Suprapubic skin (tissue), 4 donors: ENCODE measurements around the gene ZC3H7B.

ENCODE experiments used
- EP300 ChIP-seq: sonication (generic); formaldehyde crosslinking; IDR thresholded peaks from one replicate; pipeline ENCODE4 v1.6.1; 2017; ENCODE audit warnings: antibody characterized with exemption
- POLR2A ChIP-seq, 2 donors: fragments of 450-650 bp; IDR thresholded peaks; one replicate each; pipeline ENCODE4 v1.6.1; 2017; ENCODE audit warnings: antibody characterized with exemption in 2 of 2, mild to moderate bottlenecking in 2 of 2, moderate library complexity in 2 of 2
- POLR2AphosphoS5 ChIP-seq, 3 donors: sonication (generic); formaldehyde crosslinking; IDR thresholded peaks; one replicate each; pipeline ENCODE4 v1.6.1; 2017; ENCODE audit warnings: antibody characterized with exemption in 3 of 3
- TF ChIP-seq, protein P1 (sequence below), 2 donors: fragments of 200-600 bp in 1 of 2; fragments of 450-650 bp in 1 of 2; sonication (generic) in 1 of 2; IDR thresholded peaks; one replicate each; pipeline ENCODE4 v1.5.1; 2016 to 2019; ENCODE audit warnings: antibody characterized with exemption in 2 of 2, mild to moderate bottlenecking in 1 of 2, moderate library complexity in 1 of 2

DNA sequence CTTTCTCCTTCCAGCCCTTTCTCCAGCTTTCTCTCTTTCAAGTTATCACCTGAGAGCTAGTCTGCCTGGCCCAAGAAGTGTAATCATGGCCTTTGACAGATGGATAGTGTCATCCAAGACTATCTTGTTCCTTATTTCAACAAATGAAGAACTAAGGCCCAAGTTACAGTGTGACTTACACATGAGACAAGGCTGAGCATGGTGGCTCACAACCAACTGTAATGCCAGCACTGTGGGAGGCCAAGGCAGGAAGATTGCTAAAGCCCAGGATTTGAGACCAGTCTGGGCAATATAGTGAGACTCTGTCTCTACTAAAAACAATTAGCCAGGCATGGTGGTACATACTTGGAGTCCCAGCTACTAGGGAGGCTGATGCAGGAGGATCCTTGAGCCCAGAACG, 11.7 kb upstream of the ZC3H7B start:
- TF ChIP-seq, protein P1, sequence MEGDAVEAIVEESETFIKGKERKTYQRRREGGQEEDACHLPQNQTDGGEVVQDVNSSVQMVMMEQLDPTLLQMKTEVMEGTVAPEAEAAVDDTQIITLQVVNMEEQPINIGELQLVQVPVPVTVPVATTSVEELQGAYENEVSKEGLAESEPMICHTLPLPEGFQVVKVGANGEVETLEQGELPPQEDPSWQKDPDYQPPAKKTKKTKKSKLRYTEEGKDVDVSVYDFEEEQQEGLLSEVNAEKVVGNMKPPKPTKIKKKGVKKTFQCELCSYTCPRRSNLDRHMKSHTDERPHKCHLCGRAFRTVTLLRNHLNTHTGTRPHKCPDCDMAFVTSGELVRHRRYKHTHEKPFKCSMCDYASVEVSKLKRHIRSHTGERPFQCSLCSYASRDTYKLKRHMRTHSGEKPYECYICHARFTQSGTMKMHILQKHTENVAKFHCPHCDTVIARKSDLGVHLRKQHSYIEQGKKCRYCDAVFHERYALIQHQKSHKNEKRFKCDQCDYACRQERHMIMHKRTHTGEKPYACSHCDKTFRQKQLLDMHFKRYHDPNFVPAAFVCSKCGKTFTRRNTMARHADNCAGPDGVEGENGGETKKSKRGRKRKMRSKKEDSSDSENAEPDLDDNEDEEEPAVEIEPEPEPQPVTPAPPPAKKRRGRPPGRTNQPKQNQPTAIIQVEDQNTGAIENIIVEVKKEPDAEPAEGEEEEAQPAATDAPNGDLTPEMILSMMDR (IDR thresholded peaks at IDR 0.05): no peak
- TF ChIP-seq POLR2AphosphoS5 (IDR thresholded peaks at IDR 0.05) (no peak), POLR2A (IDR thresholded peaks at IDR 0.05) (no peak), EP300 (no peak)
